H9 (cell line): ENCODE results near the gene C3orf20. TPM values are rescaled to one million over a fixed set of nuclear protein-coding genes. Genes with fewer than 3 reads are reported as not detected.

Experiments used
- DNase-seq: peaks from one replicate; pipeline ENCODE4 v3.0.0-alpha.2; 2017
- H2AFZ ChIP-seq: one replicate; pipeline ENCODE4 v1.6.1; 2013; ENCODE audit warnings: mild to moderate bottlenecking, low read length, control low read depth, moderate library complexity
- H2AK5ac ChIP-seq: 2 replicates; pipeline ENCODE4 v1.6.1; 2013; ENCODE audit warnings: low read length, control low read depth, mixed read lengths; ENCODE audit not compliant: insufficient read length
- H2BK120ac ChIP-seq: one replicate; pipeline ENCODE4 v1.6.1; 2013; ENCODE audit warnings: low read depth, mild to moderate bottlenecking, low read length, control low read depth, inconsistent platforms; ENCODE audit not compliant: poor library complexity, severe bottlenecking
- H2BK12ac ChIP-seq: 2 replicates; pipeline ENCODE4 v1.6.1; 2013; ENCODE audit warnings: low read length, control low read depth, mixed read lengths, low read depth; ENCODE audit not compliant: insufficient read length
- H2BK15ac ChIP-seq: 2 replicates; pipeline ENCODE4 v1.6.1; 2013; ENCODE audit warnings: low read depth, low read length, control low read depth
- H2BK20ac ChIP-seq: one replicate; pipeline ENCODE4 v1.6.1; 2013; ENCODE audit warnings: low read depth, mild to moderate bottlenecking, low read length, control low read depth, inconsistent platforms; ENCODE audit not compliant: poor library complexity, severe bottlenecking
- H2BK5ac ChIP-seq: 2 replicates; pipeline ENCODE4 v1.6.1; 2013; ENCODE audit warnings: low read length, control low read depth, mixed read lengths; ENCODE audit not compliant: insufficient read length
- H3K14ac ChIP-seq: 2 replicates; pipeline ENCODE4 v1.6.1; 2013; ENCODE audit warnings: low read length, control low read depth; ENCODE audit not compliant: insufficient read depth
- H3K18ac ChIP-seq: 2 replicates; pipeline ENCODE4 v1.6.1; 2013; ENCODE audit warnings: low read depth, mild to moderate bottlenecking, mixed read lengths, low read length, control low read depth; ENCODE audit not compliant: insufficient read length
- H3K23ac ChIP-seq: 2 replicates; pipeline ENCODE4 v1.6.1; 2013; ENCODE audit warnings: low read length, control low read depth, mixed read lengths, low read depth; ENCODE audit not compliant: insufficient read length
- H3K23me2 ChIP-seq: 2 replicates; pipeline ENCODE4 v1.6.1; 2013; ENCODE audit warnings: low read depth, mild to moderate bottlenecking, mixed read lengths, low read length, control low read depth; ENCODE audit not compliant: insufficient read length, poor library complexity, severe bottlenecking
- H3K27ac ChIP-seq: 2 replicates; pipeline ENCODE4 v1.5.1; 2013; ENCODE audit warnings: low read length, control low read depth, mixed read lengths, low read depth; ENCODE audit not compliant: insufficient read length
- H3K27me3 ChIP-seq: 2 replicates; pipeline ENCODE4 v1.6.1; 2013; ENCODE audit warnings: low read length, control low read depth, inconsistent platforms; ENCODE audit not compliant: insufficient read depth
- H3K4ac ChIP-seq: 2 replicates; pipeline ENCODE4 v1.6.1; 2013; ENCODE audit warnings: low read depth, mild to moderate bottlenecking, control low read depth, inconsistent platforms, low read length, moderate library complexity
- H3K4me1 ChIP-seq: 2 replicates; pipeline ENCODE4 v1.6.1; 2013; ENCODE audit warnings: low read length, control low read depth, inconsistent platforms; ENCODE audit not compliant: insufficient read depth
- H3K4me2 ChIP-seq: 2 replicates; pipeline ENCODE4 v1.6.1; 2013; ENCODE audit warnings: low read length, control low read depth, mixed read lengths; ENCODE audit not compliant: insufficient read length, insufficient read depth
- H3K56ac ChIP-seq: 2 replicates; pipeline ENCODE4 v1.6.1; 2013; ENCODE audit warnings: low read depth, mild to moderate bottlenecking, mixed read lengths, low read length, control low read depth; ENCODE audit not compliant: insufficient read length
- H3K79me1 ChIP-seq: 2 replicates; pipeline ENCODE4 v1.6.1; 2013; ENCODE audit warnings: low read depth, mild to moderate bottlenecking, moderate library complexity, low read length, control low read depth, inconsistent platforms; ENCODE audit not compliant: insufficient read depth, poor library complexity, severe bottlenecking
- H3K79me2 ChIP-seq: 2 replicates; pipeline ENCODE4 v1.6.1; 2013; ENCODE audit warnings: low read length, control low read depth, inconsistent platforms; ENCODE audit not compliant: insufficient read depth
- H3K9ac ChIP-seq: 2 replicates; pipeline ENCODE4 v1.6.1; 2013; ENCODE audit warnings: low read length, control low read depth, mixed read lengths; ENCODE audit not compliant: insufficient read length; ENCODE audit errors: extremely low read depth
- H3K9me3 ChIP-seq: one replicate; pipeline ENCODE4 v1.6.1; 2013; ENCODE audit warnings: low read depth, low read length, inconsistent platforms; ENCODE audit not compliant: control insufficient read depth
- H3T11ph ChIP-seq: one replicate; pipeline ENCODE4 v1.6.1; 2013; ENCODE audit warnings: mild to moderate bottlenecking, low read length, control low read depth, inconsistent platforms
- H4K20me1 ChIP-seq: one replicate; pipeline ENCODE4 v1.6.1; 2013; ENCODE audit not compliant: control insufficient read depth, insufficient read length, insufficient read depth
- H4K5ac ChIP-seq: 2 replicates; pipeline ENCODE4 v1.6.1; 2013; ENCODE audit warnings: low read depth, mild to moderate bottlenecking, mixed read lengths, low read length, control low read depth; ENCODE audit not compliant: insufficient read length
- H4K8ac ChIP-seq: replicated peaks from 2 replicates; pipeline ENCODE4 v1.6.1; 2013; ENCODE audit warnings: low read length, control low read depth, mixed read lengths, low read depth; ENCODE audit not compliant: insufficient read length
- H4K91ac ChIP-seq: 2 replicates; pipeline ENCODE4 v1.6.1; 2013; ENCODE audit warnings: low read depth, mild to moderate bottlenecking, moderate library complexity, mixed read lengths, low read length, control low read depth; ENCODE audit not compliant: insufficient read length
- H3K27ac Mint-ChIP-seq, 3 experiments: 2 replicates in 2 of 3; 3 replicates in 1 of 3; pipeline ENCODE4 v1.8.0; 2020 to 2021; ENCODE audit warnings: mixed read lengths in 3 of 3, mild to moderate bottlenecking in 1 of 3, moderate library complexity in 1 of 3
- H3K27me3 Mint-ChIP-seq: 2 replicates; pipeline ENCODE4 v1.8.0; 2021; ENCODE audit warnings: low read depth, mild to moderate bottlenecking, moderate library complexity, mixed read lengths
- H3K36me3 Mint-ChIP-seq, 3 experiments: 2 replicates in 2 of 3; 3 replicates in 1 of 3; pipeline ENCODE4 v1.8.0; 2020 to 2021; ENCODE audit warnings: low read depth in 3 of 3, mixed read lengths in 3 of 3; ENCODE audit not compliant: insufficient read depth in 1 of 3
- H3K4me1 Mint-ChIP-seq, 2 experiments: 2 replicates each; pipeline ENCODE4 v1.8.0; 2020; ENCODE audit warnings: mixed read lengths in 2 of 2
- H3K4me3 Mint-ChIP-seq, 2 experiments: 2 replicates in 1 of 2; 3 replicates in 1 of 2; pipeline ENCODE4 v1.8.0; 2020 to 2021; ENCODE audit warnings: mild to moderate bottlenecking in 2 of 2, mixed read lengths in 2 of 2, moderate library complexity in 1 of 2
- H3K9me3 Mint-ChIP-seq, 2 experiments: 2 replicates in 1 of 2; 3 replicates in 1 of 2; pipeline ENCODE4 v1.8.0; 2020; ENCODE audit warnings: mild to moderate bottlenecking in 2 of 2, mixed read lengths in 2 of 2, moderate library complexity in 1 of 2
- WGBS: extraction: QIAGEN DNeasy Blood & Tissue Kit; methylation state at CpG from one replicate; pipeline ENCODE4 v1.1.7; 2013; ENCODE audit warnings: missing lambda C conversion rate, low lambda C conversion rate, mixed read lengths; ENCODE audit not compliant: insufficient read length; ENCODE audit errors: extremely low coverage; 5-methylcytosine and 5-hydroxymethylcytosine counted together
- total RNA-seq: library from RNA; stranded (reverse); gene quantifications from 2 replicates; pipeline ENCODE4 v1.2.1, GENCODE V29; 2021
- TF ChIP-seq, protein P1 (sequence below): fragments of 200-600 bp; sonication (generic); conservative IDR thresholded peaks from 3 replicates; pipeline ENCODE4 v1.8.0; 2021; ENCODE audit warnings: antibody characterized with exemption, mild to moderate bottlenecking

Gene C3orf20
- total RNA-seq, 1 experiment from 2014 or later = not detected

- Mint-ChIP-seq H3K4me3 (no peak overlapping the region), H3K27ac (no peak overlapping the region)
These were observed 26.7 kb upstream of the C3orf20 start for GRCh38 chr3:14647976-14648955.

More at GRCh38 chr3:14647976-14648955, 26.7 kb upstream of the C3orf20 start:
- Histone ChIP-seq H3K18ac (no peak overlapping the region), H3T11ph (no peak overlapping the region), H3K56ac (no peak overlapping the region), H2BK15ac (no peak overlapping the region), H3K14ac (no peak overlapping the region), H3K9ac (no peak overlapping the region), H3K9me3 (no peaks in the 10 kb centered on the region), H2BK5ac (no peak overlapping the region), H2AFZ (no peak overlapping the region), H3K79me2 (peaks cover 2% of the 10 kb centered on the region; the same call in 1 of the 2 replicates), H3K4me1 (no peaks in the 10 kb centered on the region), H3K23me2 (peaks cover 6% of the 10 kb centered on the region), H4K5ac (no peak overlapping the region), H2BK12ac (no peak overlapping the region), H2AK5ac (no peak overlapping the region), H4K20me1 (no peaks in the 10 kb centered on the region), H3K79me1 (peaks cover 7% of the 10 kb centered on the region), H3K4me2 (no peak overlapping the region), H3K27me3 (no peaks in the 10 kb centered on the region; the same call in 1 of the 2 replicates), H4K91ac (no peak overlapping the region), H2BK20ac (no peak overlapping the region), H3K23ac (no peak overlapping the region), H2BK120ac (no peak overlapping the region), H3K4ac (no peak overlapping the region), H4K8ac (no peak overlapping the region), H3K27ac (no peak overlapping the region)
- no CpG with 5 or more reads among the region's 19 CpGs for WGBS
- peaks cover 0 to 2% of the 10 kb centered on the region in 2 experiments; a peak in 1 of 5 replicates for H3K9me3 Mint-ChIP-seq
- peaks cover 56% of the 10 kb centered on the region for H3K27me3 Mint-ChIP-seq
- no peaks in the 10 kb centered on the region for H3K36me3 Mint-ChIP-seq
- no peak for DNase-seq
- TF ChIP-seq, protein P1, sequence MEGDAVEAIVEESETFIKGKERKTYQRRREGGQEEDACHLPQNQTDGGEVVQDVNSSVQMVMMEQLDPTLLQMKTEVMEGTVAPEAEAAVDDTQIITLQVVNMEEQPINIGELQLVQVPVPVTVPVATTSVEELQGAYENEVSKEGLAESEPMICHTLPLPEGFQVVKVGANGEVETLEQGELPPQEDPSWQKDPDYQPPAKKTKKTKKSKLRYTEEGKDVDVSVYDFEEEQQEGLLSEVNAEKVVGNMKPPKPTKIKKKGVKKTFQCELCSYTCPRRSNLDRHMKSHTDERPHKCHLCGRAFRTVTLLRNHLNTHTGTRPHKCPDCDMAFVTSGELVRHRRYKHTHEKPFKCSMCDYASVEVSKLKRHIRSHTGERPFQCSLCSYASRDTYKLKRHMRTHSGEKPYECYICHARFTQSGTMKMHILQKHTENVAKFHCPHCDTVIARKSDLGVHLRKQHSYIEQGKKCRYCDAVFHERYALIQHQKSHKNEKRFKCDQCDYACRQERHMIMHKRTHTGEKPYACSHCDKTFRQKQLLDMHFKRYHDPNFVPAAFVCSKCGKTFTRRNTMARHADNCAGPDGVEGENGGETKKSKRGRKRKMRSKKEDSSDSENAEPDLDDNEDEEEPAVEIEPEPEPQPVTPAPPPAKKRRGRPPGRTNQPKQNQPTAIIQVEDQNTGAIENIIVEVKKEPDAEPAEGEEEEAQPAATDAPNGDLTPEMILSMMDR = no peak
- peaks cover 5 to 14% of the 10 kb centered on the region in 2 experiments for H3K4me1 Mint-ChIP-seq
